DND-41 (cell line): Measurements from ENCODE around the gene SLC25A15.

ENCODE experiments used
- ATAC-seq: fragments of 200-7000 bp; cut with Tn5 transposase; 3 replicates; pipeline ENCODE4 v1.9.1; 2021; ENCODE audit warnings: low read depth; ENCODE audit not compliant: insufficient read depth
- DNase-seq: peaks from one replicate; pipeline ENCODE4 v3.0.0-alpha.2; 2020
- H2AFZ ChIP-seq: 2 replicates; pipeline ENCODE4 v1.6.0; 2012; ENCODE audit warnings: low read depth, low read length
- H3K27ac ChIP-seq: 2 replicates; pipeline ENCODE4 v1.5.1; 2012; ENCODE audit warnings: low read length, inconsistent platforms
- H3K27me3 ChIP-seq: fragments of 200-600 bp; sonication (generic); 2 replicates; pipeline ENCODE4 v1.6.0; 2012; ENCODE audit warnings: low read length, mild to moderate bottlenecking, inconsistent platforms; ENCODE audit not compliant: insufficient read depth, poor library complexity
- H3K36me3 ChIP-seq: 2 replicates; pipeline ENCODE4 v1.5.1; 2012; ENCODE audit warnings: low read length, inconsistent platforms; ENCODE audit not compliant: insufficient read depth
- H3K4me1 ChIP-seq: 2 replicates; pipeline ENCODE4 v1.5.1; 2012; ENCODE audit warnings: mild to moderate bottlenecking, low read length; ENCODE audit not compliant: insufficient read depth
- H3K4me2 ChIP-seq: 2 replicates; pipeline ENCODE4 v1.6.0; 2012; ENCODE audit warnings: mild to moderate bottlenecking, moderate library complexity, low read length, inconsistent platforms; ENCODE audit not compliant: insufficient read depth
- H3K4me3 ChIP-seq, 2 experiments: fragments of 200-600 bp in 1 of 2; shearing (Covaris generic) in 1 of 2; 2 replicates each; pipeline ENCODE4 v1.5.1; 2012 to 2016; ENCODE audit warnings: inconsistent platforms in 2 of 2, low read length in 2 of 2, mild to moderate bottlenecking in 2 of 2, low read depth in 1 of 2, moderate library complexity in 1 of 2
- H3K79me2 ChIP-seq: 2 replicates; pipeline ENCODE4 v1.6.0; 2012; ENCODE audit warnings: low read length, inconsistent platforms; ENCODE audit not compliant: insufficient read depth
- H3K9ac ChIP-seq: 2 replicates; pipeline ENCODE4 v1.6.0; 2012; ENCODE audit warnings: low read depth, mild to moderate bottlenecking, inconsistent platforms, low read length, moderate library complexity
- H3K9me3 ChIP-seq: 2 replicates; pipeline ENCODE4 v1.5.1; 2012; ENCODE audit warnings: low read length, moderate library complexity, mild to moderate bottlenecking, inconsistent platforms; ENCODE audit not compliant: insufficient read depth, severe bottlenecking
- H4K20me1 ChIP-seq: 2 replicates; pipeline ENCODE4 v1.6.0; 2012; ENCODE audit warnings: low read length; ENCODE audit not compliant: insufficient read depth
- EZH2 ChIP-seq: IDR thresholded peaks from 3 replicates; pipeline ENCODE4 v1.6.1; 2012; ENCODE audit warnings: borderline replicate concordance, low read depth, mild to moderate bottlenecking, moderate library complexity, low read length, inconsistent platforms; ENCODE audit not compliant: severe bottlenecking
- TF ChIP-seq, protein P1 (sequence below): IDR thresholded peaks from 2 replicates; pipeline ENCODE4 v1.5.1; 2012; ENCODE audit warnings: borderline replicate concordance, low read length, moderate library complexity, mild to moderate bottlenecking; ENCODE audit not compliant: poor library complexity, severe bottlenecking; ENCODE audit errors: extremely low read depth

SLC25A15 gene

DNA sequence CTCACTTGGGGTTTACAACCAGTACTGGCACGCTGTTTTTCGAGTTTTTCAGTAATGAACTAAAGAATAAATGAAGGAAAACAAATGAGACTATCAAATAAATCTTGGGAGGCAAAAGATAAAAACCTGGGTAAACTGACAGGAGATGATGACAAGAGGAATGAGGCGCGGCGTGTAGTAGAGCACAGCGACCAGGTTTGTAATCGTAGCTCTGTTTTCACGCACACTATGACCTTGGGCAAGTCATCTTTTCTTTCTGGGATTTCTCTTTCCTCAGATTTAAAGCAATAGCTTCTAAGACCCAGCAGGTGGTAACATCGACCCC, 18.8 kb upstream of the SLC25A15 start:
- H2AFZ ChIP-seq: peak overlapping the region; percentile 85
- H4K20me1 ChIP-seq: no peaks in the 10 kb centered on the region
- peak overlapping the region; percentile 90 for H3K27ac ChIP-seq
- ATAC-seq: no peak
- H3K36me3 ChIP-seq: peaks cover 6% of the 10 kb centered on the region; the same call in 1 of the 2 replicates
- H3K9ac ChIP-seq: peak overlapping the region; percentile 67
- peaks cover 19% of the 10 kb centered on the region for H3K4me1 ChIP-seq
- H3K9me3 ChIP-seq: no peaks in the 10 kb centered on the region
- H3K4me3 ChIP-seq: peak overlapping the region; percentile 45 to 80
- H3K79me2 ChIP-seq: peaks cover 23% of the 10 kb centered on the region
- DNase-seq: no peak
- TF ChIP-seq, protein P1, sequence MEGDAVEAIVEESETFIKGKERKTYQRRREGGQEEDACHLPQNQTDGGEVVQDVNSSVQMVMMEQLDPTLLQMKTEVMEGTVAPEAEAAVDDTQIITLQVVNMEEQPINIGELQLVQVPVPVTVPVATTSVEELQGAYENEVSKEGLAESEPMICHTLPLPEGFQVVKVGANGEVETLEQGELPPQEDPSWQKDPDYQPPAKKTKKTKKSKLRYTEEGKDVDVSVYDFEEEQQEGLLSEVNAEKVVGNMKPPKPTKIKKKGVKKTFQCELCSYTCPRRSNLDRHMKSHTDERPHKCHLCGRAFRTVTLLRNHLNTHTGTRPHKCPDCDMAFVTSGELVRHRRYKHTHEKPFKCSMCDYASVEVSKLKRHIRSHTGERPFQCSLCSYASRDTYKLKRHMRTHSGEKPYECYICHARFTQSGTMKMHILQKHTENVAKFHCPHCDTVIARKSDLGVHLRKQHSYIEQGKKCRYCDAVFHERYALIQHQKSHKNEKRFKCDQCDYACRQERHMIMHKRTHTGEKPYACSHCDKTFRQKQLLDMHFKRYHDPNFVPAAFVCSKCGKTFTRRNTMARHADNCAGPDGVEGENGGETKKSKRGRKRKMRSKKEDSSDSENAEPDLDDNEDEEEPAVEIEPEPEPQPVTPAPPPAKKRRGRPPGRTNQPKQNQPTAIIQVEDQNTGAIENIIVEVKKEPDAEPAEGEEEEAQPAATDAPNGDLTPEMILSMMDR: peak; percentile 30
- no peak for TF ChIP-seq EZH2
- peak overlapping the region; percentile 75 for H3K4me2 ChIP-seq
- H3K27me3 ChIP-seq: no peaks in the 10 kb centered on the region

DNA sequence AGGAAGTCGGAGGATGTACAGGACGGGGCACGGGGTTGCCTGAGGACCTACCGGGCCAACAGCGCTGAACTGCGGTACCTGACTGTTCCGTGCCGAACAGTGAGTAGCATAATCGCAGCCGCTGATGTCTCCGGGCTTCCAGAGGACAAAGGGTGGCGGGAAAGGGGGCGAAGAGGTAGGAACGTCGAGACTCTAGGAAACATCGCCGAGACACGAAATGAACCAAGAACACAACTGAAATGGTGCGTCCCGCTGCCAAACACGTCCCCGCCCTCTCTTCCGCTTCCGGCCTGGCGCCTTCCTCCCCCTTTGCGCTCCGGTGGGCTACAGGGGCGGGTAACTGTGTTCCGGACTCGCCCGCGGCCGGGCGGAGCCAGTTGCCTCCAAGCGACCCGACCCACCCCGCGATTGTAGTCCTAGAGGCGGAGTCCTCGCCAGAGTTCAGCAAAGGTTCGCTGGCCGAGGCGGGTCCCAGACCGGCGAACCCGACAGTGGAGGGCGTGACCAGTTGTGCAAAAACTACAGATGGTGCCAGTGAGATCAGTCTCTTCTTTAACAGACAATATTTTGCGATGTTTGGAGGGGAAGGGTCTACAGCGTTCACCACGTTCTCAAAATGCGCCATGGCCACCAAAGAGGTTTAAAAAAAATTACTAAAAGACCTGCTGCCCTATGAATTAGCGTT, 18.3 kb upstream of the SLC25A15 start, which contains the start of gene MRPS31:
TSS of gene MRPS31 (minus strand) at position 257 of the 685 bp plus-strand sequence. CDS start at position 203, 54 bp downstream.
- Histone ChIP-seq H3K27ac (peak within 1 kb of the TSS; percentile 90), H3K79me2 (peaks cover 23% of the 10 kb centered on the region), H3K4me2 (peak within 1 kb of the TSS; percentile 75), H3K9me3 (no peaks in the 10 kb centered on the region), H3K4me1 (peaks cover 21% of the 10 kb centered on the region), H4K20me1 (no peaks in the 10 kb centered on the region), H3K9ac (peak within 1 kb of the TSS; percentile 67), H3K36me3 (peaks cover 4% of the 10 kb centered on the region; the same call in 1 of the 2 replicates), H3K27me3 (no peaks in the 10 kb centered on the region), H2AFZ (peak within 1 kb of the TSS; percentile 97), H3K4me3 (peak within 1 kb of the TSS; percentile 45 to 80)
- TF ChIP-seq, protein P1: no peak
- TF ChIP-seq EZH2: no peak
- DNase-seq (peak; percentile 95), ATAC-seq (peak; percentile 99)

DNA sequence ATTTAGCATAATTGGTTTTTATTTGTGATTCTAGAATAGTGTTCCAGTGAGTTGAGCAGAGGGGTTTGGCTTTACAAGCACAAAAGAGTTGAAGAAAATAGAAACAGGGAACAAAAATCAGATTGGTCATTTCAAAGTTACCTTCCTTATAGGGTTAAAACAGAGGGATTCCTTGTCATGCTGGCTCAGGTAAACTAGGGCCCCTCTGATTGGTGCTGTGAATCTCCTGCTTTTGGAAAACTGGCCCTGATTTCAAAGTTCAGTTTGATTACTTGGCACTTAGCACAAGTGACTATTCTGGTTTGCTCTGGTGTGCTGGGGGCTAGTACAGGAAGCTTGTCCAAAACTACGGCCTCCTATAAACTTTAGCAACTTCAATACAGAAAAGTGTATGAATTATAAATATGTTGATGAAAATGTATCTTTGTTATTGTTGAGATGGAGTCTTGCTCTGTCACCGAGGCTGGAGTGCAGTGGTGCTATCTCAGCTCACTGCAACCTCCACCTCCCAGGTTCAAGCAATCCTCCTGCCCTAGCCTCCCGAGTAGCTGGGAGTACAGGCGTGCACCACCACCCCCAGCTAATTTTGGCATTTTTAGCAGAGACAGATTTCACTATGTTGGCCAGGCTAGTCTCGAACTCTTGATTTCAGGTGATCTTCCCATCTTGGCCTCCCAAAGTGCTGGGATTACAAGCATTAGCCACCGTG, 16.5 kb upstream of the SLC25A15 start:
- TF ChIP-seq, protein P1: no peak
- TF ChIP-seq EZH2: no peak
- peaks cover 39% of the 10 kb centered on the region for H3K4me1 ChIP-seq
- no peak overlapping the region; the same call in 1 of the 2 replicates for H2AFZ ChIP-seq
- H3K4me2 ChIP-seq: no peak overlapping the region
- H3K27me3 ChIP-seq: no peaks in the 10 kb centered on the region
- ATAC-seq (no peak), DNase-seq (no peak)
- no peaks in the 10 kb centered on the region for H4K20me1 ChIP-seq
- H3K9ac ChIP-seq: no peak overlapping the region
- H3K79me2 ChIP-seq: peaks cover 18% of the 10 kb centered on the region
- H3K36me3 ChIP-seq: no peaks in the 10 kb centered on the region; the same call in 1 of the 2 replicates
- H3K4me3 ChIP-seq: no peak overlapping the region
- H3K27ac ChIP-seq: no peak overlapping the region
- H3K9me3 ChIP-seq: no peaks in the 10 kb centered on the region
